ENCODE data around the gene FLACC1.
"Not testable (repeated sequence)": the region's sequence is repeated elsewhere in the genome, so short reads cannot be mapped to it uniquely, and the experiment has no call there.

Gene FLACC1

GRCh38 chr2:201319511-201319910 is 37.6 kb downstream of the FLACC1 start:
- Histone ChIP-seq H3K4me3 (ENCODE audit: low read depth, low read length) (no peak overlapping the region), H3K9me3 (ENCODE audit: control insufficient read depth, insufficient read depth, low read length) (no peaks in the 10 kb centered on the region; the same call in 1 of the 2 replicates), H3K27me3 (ENCODE audit: control insufficient read depth, insufficient read depth, low read length) (no peaks in the 10 kb centered on the region), H3K36me3 (ENCODE audit: control insufficient read depth, insufficient read depth, low read length) (no peaks in the 10 kb centered on the region), H3K27ac (ENCODE audit: low read depth, low read length) (no peak overlapping the region), H3K4me1 (ENCODE audit: control insufficient read depth, insufficient read depth, low read length) (no peaks in the 10 kb centered on the region; the same call in 1 of the 2 replicates), H3K9ac (ENCODE audit: low read depth, low read length) (no peak overlapping the region)

GRCh38 chr2:201313362-201313761 is 43.8 kb downstream of the FLACC1 start:
- Histone ChIP-seq H3K36me3 (ENCODE audit: control insufficient read depth, insufficient read depth, low read length) (no peaks in the 10 kb centered on the region), H3K27ac (ENCODE audit: low read depth, low read length) (no peak overlapping the region), H3K9me3 (ENCODE audit: control insufficient read depth, insufficient read depth, low read length) (no peaks in the 10 kb centered on the region), H3K27me3 (ENCODE audit: control insufficient read depth, insufficient read depth, low read length) (no peaks in the 10 kb centered on the region), H3K4me1 (ENCODE audit: control insufficient read depth, insufficient read depth, low read length) (no peaks in the 10 kb centered on the region; the same call in 1 of the 2 replicates), H3K4me3 (ENCODE audit: low read depth, low read length) (no peak overlapping the region), H3K9ac (ENCODE audit: low read depth, low read length) (no peak overlapping the region)

- H3K27ac ChIP-seq (ENCODE audit: low read depth, low read length): no peak overlapping the region
- H3K4me3 ChIP-seq (ENCODE audit: low read depth, low read length): no peak overlapping the region
- H3K27me3 ChIP-seq (ENCODE audit: control insufficient read depth, insufficient read depth, low read length): no peaks in the 10 kb centered on the region
- H3K9me3 ChIP-seq (ENCODE audit: control insufficient read depth, insufficient read depth, low read length): no peaks in the 10 kb centered on the region
- H3K36me3 ChIP-seq (ENCODE audit: control insufficient read depth, insufficient read depth, low read length): no peaks in the 10 kb centered on the region
- H3K4me1 ChIP-seq (ENCODE audit: control insufficient read depth, insufficient read depth, low read length): no peaks in the 10 kb centered on the region
- no peak overlapping the region for H3K9ac ChIP-seq (ENCODE audit: low read depth, low read length)
Observed at GRCh38 chr2:201308914-201309313, 48.2 kb downstream of the FLACC1 start.

DNA sequence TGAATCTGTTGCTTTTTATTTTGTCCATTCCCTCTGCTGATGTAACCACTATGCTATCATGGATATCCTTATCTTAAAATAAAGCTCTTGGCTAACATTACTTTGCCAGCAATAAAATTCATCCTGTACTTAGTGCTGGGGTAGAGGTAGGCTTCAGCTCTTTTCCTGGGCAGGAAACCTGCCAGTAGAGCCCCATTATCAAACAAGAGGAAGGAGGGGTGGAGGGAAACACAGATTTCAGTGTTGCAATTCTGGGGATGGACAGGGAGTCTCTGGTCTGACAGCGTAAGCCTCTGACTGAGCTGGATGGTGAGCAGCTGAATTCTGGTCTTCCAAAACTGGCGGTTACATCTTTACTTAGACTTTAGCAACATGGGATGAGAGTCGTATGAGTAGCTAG is 49.3 kb downstream of the FLACC1 start:
- H3K27ac ChIP-seq (ENCODE audit: low read depth, low read length): no peak overlapping the region
- H3K36me3 ChIP-seq (ENCODE audit: control insufficient read depth, insufficient read depth, low read length): no peaks in the 10 kb centered on the region
- H3K4me3 ChIP-seq (ENCODE audit: low read depth, low read length): no peak overlapping the region
- H3K9me3 ChIP-seq (ENCODE audit: control insufficient read depth, insufficient read depth, low read length): no peaks in the 10 kb centered on the region
- H3K4me1 ChIP-seq (ENCODE audit: control insufficient read depth, insufficient read depth, low read length): no peaks in the 10 kb centered on the region
- no peaks in the 10 kb centered on the region for H3K27me3 ChIP-seq (ENCODE audit: control insufficient read depth, insufficient read depth, low read length)
- H3K9ac ChIP-seq (ENCODE audit: low read depth, low read length): no peak overlapping the region

- not testable (repeated sequence) for H3K27me3 ChIP-seq (ENCODE audit: control insufficient read depth, insufficient read depth, low read length); H3K27ac ChIP-seq (ENCODE audit: low read depth, low read length); H3K36me3 ChIP-seq (ENCODE audit: control insufficient read depth, insufficient read depth, low read length); H3K4me3 ChIP-seq (ENCODE audit: low read depth, low read length); H3K4me1 ChIP-seq (ENCODE audit: control insufficient read depth, insufficient read depth, low read length); H3K9me3 ChIP-seq (ENCODE audit: control insufficient read depth, insufficient read depth, low read length); H3K9ac ChIP-seq (ENCODE audit: low read depth, low read length)
Observed at GRCh38 chr2:201299929-201300328, 57.2 kb downstream of the FLACC1 start.

- Histone ChIP-seq H3K36me3 (ENCODE audit: control insufficient read depth, insufficient read depth, low read length) (no peaks in the 10 kb centered on the region), H3K27me3 (ENCODE audit: control insufficient read depth, insufficient read depth, low read length) (no peaks in the 10 kb centered on the region), H3K4me1 (ENCODE audit: control insufficient read depth, insufficient read depth, low read length) (no peaks in the 10 kb centered on the region), H3K9ac (ENCODE audit: low read depth, low read length) (no peak overlapping the region), H3K27ac (ENCODE audit: low read depth, low read length) (no peak overlapping the region), H3K4me3 (ENCODE audit: low read depth, low read length) (no peak overlapping the region), H3K9me3 (ENCODE audit: control insufficient read depth, insufficient read depth, low read length) (peaks cover 5% of the 10 kb centered on the region; the same call in 1 of the 2 replicates)
Observed at GRCh38 chr2:201298462-201299052, 58.6 kb downstream of the FLACC1 start.

DNA sequence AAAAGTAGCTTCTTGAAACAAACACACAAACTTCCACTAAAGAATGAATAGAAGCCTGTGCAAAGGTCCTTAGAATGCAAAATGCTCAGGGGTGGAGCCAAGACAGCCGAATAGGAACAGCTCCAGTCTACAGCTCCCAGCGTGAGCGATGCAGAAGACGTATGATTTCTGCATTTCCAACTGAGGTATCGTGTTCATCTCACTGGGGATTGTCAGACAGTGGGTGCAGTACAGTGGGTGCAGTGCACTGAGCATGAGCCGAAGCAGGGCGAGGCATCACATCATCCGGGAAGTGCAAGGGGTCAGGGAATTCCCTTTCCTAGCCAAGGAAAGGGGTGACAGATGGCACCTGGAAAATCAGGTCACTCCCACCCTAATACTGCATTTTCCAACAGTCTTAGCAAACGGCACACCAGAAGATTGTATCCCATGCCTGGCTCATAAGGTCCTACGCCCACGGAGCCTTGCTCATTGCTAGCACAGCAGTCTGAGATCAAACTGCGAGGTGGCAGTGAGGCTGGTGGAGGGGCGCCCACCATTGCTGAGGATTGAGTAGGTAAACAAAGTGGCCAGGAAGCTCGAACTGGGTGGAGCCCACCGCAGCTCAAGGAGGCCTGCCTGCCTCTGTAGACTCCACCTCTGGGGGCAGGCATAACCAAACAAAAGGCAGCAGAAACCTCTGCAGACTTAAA is 66.5 kb downstream of the FLACC1 start:
- H3K4me3 ChIP-seq (ENCODE audit: low read depth, low read length); H3K9ac ChIP-seq (ENCODE audit: low read depth, low read length); H3K36me3 ChIP-seq (ENCODE audit: control insufficient read depth, insufficient read depth, low read length); H3K9me3 ChIP-seq (ENCODE audit: control insufficient read depth, insufficient read depth, low read length); H3K4me1 ChIP-seq (ENCODE audit: control insufficient read depth, insufficient read depth, low read length); H3K27me3 ChIP-seq (ENCODE audit: control insufficient read depth, insufficient read depth, low read length); H3K27ac ChIP-seq (ENCODE audit: low read depth, low read length): not testable (repeated sequence)

GRCh38 chr2:201285499-201285898 is 71.6 kb downstream of the FLACC1 start:
- H3K4me1 ChIP-seq (ENCODE audit: control insufficient read depth, insufficient read depth, low read length): no peaks in the 10 kb centered on the region
- no peaks in the 10 kb centered on the region for H3K36me3 ChIP-seq (ENCODE audit: control insufficient read depth, insufficient read depth, low read length)
- H3K27ac ChIP-seq (ENCODE audit: low read depth, low read length): no peak overlapping the region
- no peak overlapping the region for H3K9ac ChIP-seq (ENCODE audit: low read depth, low read length)
- no peaks in the 10 kb centered on the region for H3K27me3 ChIP-seq (ENCODE audit: control insufficient read depth, insufficient read depth, low read length)
- H3K9me3 ChIP-seq (ENCODE audit: control insufficient read depth, insufficient read depth, low read length): no peaks in the 10 kb centered on the region
- no peak overlapping the region for H3K4me3 ChIP-seq (ENCODE audit: low read depth, low read length)

DNA sequence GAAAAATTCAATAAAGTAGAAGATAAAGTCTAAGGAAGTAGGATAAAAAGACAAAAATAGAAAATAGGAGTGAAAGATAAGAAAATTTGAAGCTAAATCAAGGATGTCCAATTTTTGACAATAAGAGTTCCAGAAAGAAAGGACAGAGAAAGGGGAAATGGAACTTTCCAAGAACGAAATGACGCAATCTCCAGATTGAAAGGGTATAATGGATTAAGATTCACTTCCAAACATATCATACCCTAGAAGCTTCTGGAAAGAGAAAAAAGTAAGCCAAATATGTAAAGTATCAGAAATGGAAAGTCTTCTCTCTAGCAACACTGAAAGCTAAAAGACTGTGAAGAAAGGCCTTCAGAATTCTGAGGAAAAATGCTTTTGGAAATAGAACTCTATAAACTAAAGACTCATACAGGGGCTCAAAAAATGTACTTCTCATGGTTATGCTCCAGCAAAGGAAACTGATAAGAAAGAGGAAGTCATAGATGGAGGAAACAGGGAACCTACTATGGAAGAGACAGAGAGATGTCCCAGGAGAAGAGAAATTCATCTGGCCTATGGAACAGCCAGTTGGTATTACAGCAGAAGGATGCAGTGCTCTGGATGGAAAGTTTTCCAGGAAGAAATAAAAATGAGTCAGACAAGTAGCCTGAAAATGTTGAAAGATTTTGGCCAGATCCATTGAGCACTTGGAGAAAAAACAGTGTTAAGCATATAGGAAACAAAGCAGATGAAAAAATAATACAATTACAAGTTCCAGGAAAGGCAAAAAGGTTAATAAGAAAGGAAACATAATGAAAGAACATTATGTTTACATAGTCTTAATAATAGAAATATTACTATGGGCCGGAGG is 76.7 kb downstream of the FLACC1 start:
- no peak overlapping the region for H3K9ac ChIP-seq (ENCODE audit: low read depth, low read length)
- H3K4me1 ChIP-seq (ENCODE audit: control insufficient read depth, insufficient read depth, low read length): no peaks in the 10 kb centered on the region
- no peaks in the 10 kb centered on the region for H3K27me3 ChIP-seq (ENCODE audit: control insufficient read depth, insufficient read depth, low read length)
- H3K4me3 ChIP-seq (ENCODE audit: low read depth, low read length): no peak overlapping the region
- no peaks in the 10 kb centered on the region for H3K9me3 ChIP-seq (ENCODE audit: control insufficient read depth, insufficient read depth, low read length)
- H3K36me3 ChIP-seq (ENCODE audit: control insufficient read depth, insufficient read depth, low read length): no peaks in the 10 kb centered on the region
- H3K27ac ChIP-seq (ENCODE audit: low read depth, low read length): no peak overlapping the region

DNA sequence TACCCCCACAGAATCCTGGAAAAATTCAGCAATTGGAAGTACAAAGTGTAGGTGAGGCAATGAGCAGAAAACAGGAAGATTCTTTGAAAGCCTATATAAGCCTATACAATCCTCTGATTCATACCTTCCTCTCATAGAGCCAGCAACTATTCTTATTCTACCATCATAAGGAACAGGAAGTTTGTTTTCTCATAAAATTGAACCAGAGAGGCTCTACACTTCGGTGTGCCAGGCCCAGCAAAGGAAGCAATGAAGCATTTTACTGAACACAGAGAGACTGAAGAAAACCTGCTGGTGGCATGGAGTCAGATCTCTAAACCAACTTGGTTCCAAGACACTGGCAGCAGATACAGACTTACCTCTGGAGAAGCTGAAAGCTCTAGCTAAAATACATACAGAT is 78.1 kb downstream of the FLACC1 start:
- H3K27ac ChIP-seq (ENCODE audit: low read depth, low read length): no peak overlapping the region
- H3K9me3 ChIP-seq (ENCODE audit: control insufficient read depth, insufficient read depth, low read length): no peaks in the 10 kb centered on the region
- H3K4me3 ChIP-seq (ENCODE audit: low read depth, low read length): no peak overlapping the region
- no peak overlapping the region for H3K9ac ChIP-seq (ENCODE audit: low read depth, low read length)
- H3K36me3 ChIP-seq (ENCODE audit: control insufficient read depth, insufficient read depth, low read length): no peaks in the 10 kb centered on the region
- no peaks in the 10 kb centered on the region for H3K27me3 ChIP-seq (ENCODE audit: control insufficient read depth, insufficient read depth, low read length)
- no peaks in the 10 kb centered on the region for H3K4me1 ChIP-seq (ENCODE audit: control insufficient read depth, insufficient read depth, low read length)

- no peak overlapping the region for H3K4me3 ChIP-seq (ENCODE audit: low read depth, low read length)
- H3K9me3 ChIP-seq (ENCODE audit: control insufficient read depth, insufficient read depth, low read length): no peaks in the 10 kb centered on the region
- H3K9ac ChIP-seq (ENCODE audit: low read depth, low read length): no peak overlapping the region
- no peaks in the 10 kb centered on the region for H3K27me3 ChIP-seq (ENCODE audit: control insufficient read depth, insufficient read depth, low read length)
- no peak overlapping the region for H3K27ac ChIP-seq (ENCODE audit: low read depth, low read length)
- H3K36me3 ChIP-seq (ENCODE audit: control insufficient read depth, insufficient read depth, low read length): no peaks in the 10 kb centered on the region
- H3K4me1 ChIP-seq (ENCODE audit: control insufficient read depth, insufficient read depth, low read length): no peaks in the 10 kb centered on the region
Observed at GRCh38 chr2:201276511-201276910, 80.6 kb downstream of the FLACC1 start.
